Central memory CD8-positive, alpha-beta T cell (primary cell): ENCODE measurements around the gene TCF12.

Experiments used
- ATAC-seq: fragments of 150-1000 bp; cut with Tn5 transposase; replicated peaks from 2 replicates; pipeline ENCODE4 v1.10.0; 2022; ENCODE audit warnings: mild to moderate bottlenecking, moderate FRiP score, moderate number of reproducible peaks; ENCODE audit not compliant: poor library complexity, severe bottlenecking; ENCODE audit errors: extremely low read depth
- DNase-seq, 2 donors: peaks; one replicate each; pipeline ENCODE4 v3.0.0; 2021; ENCODE audit warnings: low spot score in 2 of 2
- H3K27ac Mint-ChIP-seq: one replicate; pipeline ENCODE4 v1.8.0; 2022; ENCODE audit warnings: low read depth, mild to moderate bottlenecking, moderate library complexity, mixed read lengths
- H3K27me3 Mint-ChIP-seq: one replicate; pipeline ENCODE4 v1.8.0; 2022; ENCODE audit warnings: mixed read lengths
- H3K36me3 Mint-ChIP-seq: one replicate; pipeline ENCODE4 v1.8.0; 2022; ENCODE audit warnings: mild to moderate bottlenecking, moderate library complexity, mixed read lengths; ENCODE audit not compliant: insufficient read depth
- H3K4me1 Mint-ChIP-seq: one replicate; pipeline ENCODE4 v1.8.0; 2022; ENCODE audit warnings: mixed read lengths
- H3K4me3 Mint-ChIP-seq: one replicate; pipeline ENCODE4 v1.8.0; 2022; ENCODE audit warnings: mild to moderate bottlenecking, moderate library complexity, mixed read lengths
- H3K9me3 Mint-ChIP-seq: one replicate; pipeline ENCODE4 v1.8.0; 2022; ENCODE audit warnings: mixed read lengths

Gene TCF12

DNA sequence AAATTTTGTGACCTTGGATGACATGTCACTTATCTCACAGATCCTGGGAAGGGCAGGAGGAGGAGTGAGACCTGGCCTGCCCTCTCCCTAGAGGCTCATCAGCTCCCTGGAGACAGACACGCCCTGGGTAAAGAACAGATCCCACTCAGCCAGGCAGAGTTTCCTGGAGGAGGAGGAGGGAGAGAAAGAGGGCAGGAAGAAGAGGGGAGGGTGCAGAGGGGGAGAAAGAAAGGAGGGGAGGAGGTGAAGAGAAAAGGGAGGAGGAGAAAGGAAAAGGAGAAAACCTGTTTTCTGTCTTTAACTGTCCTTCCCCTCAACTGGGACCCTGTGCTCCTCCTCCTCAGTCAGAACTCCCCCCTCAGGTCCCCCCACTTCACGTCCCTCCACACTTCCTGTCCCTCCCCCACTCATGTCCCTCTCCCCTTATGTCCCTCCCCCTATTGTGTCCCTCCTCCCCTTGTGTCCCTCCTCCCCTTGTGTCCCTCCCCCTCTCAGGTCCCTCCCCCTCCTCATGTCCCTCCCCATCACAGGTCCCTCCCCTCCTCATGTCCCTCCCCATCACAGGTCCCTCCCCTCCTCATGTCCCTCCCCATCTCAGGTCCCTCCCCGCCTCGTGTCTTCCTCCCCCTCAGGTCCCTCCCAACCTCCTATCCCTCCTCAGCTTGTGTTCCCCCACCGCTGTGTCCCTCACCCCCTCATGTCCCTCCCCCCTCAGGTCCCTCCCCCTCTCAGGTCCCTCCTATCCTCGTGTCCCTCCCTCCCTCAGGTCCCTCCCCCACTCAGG, 405.6 kb downstream of the TCF12 start:
- no peak for ATAC-seq
- H3K27me3 Mint-ChIP-seq: peaks cover 8% of the 10 kb centered on the region
- H3K4me1 Mint-ChIP-seq: no peaks in the 10 kb centered on the region
- H3K4me3 Mint-ChIP-seq: no peak overlapping the region
- no peak overlapping the region for H3K27ac Mint-ChIP-seq
- DNase-seq: no peak
- no peaks in the 10 kb centered on the region for H3K9me3 Mint-ChIP-seq
- no peaks in the 10 kb centered on the region for H3K36me3 Mint-ChIP-seq

- Mint-ChIP-seq H3K4me3 (no peak overlapping the region), H3K27ac (peak overlapping the region; percentile 61)
Observed at GRCh38 chr15:57324590-57324890, 406.1 kb downstream of the TCF12 start.

DNA sequence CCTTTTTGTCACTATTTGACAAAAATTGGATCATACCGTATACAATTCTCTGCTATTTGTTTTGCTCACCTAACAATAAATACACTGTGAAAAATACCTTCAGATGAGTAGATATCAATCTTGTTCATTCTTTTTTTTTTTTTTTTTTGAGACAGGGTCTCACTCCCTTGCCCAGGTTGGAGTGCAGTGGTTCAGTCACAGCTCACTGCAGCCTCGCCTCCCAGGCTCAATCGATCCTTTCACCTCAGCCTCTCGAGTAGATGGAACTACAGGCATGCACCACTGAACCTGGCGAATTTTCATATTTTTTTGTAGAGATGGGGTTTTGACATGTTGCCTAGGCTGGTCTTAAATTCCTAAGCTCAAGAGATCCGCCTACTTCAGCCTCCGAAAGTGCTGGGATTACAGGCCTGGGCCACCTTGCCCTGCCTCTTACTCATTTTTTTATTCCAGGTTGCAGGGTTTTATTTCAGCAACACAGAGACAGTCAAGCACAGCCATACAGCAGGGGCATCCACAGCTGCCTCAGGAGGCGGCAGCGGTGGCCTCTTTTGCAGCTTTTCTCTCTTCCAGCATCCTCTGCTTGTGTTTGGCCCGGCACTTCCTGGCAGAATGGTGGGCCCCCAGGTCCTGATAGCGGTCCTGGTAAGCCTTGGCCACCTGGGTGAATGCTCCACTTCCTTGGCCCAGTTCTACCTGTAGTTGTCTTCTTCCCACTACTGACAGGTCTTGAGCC, 406.7 kb downstream of the TCF12 start:
- Mint-ChIP-seq H3K4me1 (peaks cover 9% of the 10 kb centered on the region), H3K9me3 (no peaks in the 10 kb centered on the region), H3K27me3 (peaks cover 19% of the 10 kb centered on the region), H3K27ac (peak overlapping the region; percentile 61), H3K4me3 (no peak overlapping the region), H3K36me3 (no peaks in the 10 kb centered on the region)
- ATAC-seq (no peak), DNase-seq (no peak)

More at GRCh38 chr15:57324590-57324890, 406.1 kb downstream of the TCF12 start:
- H3K9me3 Mint-ChIP-seq: no peaks in the 10 kb centered on the region
- DNase-seq (no peak), ATAC-seq (no peak)
- peaks cover 14% of the 10 kb centered on the region for H3K27me3 Mint-ChIP-seq
- peaks cover 3% of the 10 kb centered on the region for H3K4me1 Mint-ChIP-seq
- no peaks in the 10 kb centered on the region for H3K36me3 Mint-ChIP-seq

DNA sequence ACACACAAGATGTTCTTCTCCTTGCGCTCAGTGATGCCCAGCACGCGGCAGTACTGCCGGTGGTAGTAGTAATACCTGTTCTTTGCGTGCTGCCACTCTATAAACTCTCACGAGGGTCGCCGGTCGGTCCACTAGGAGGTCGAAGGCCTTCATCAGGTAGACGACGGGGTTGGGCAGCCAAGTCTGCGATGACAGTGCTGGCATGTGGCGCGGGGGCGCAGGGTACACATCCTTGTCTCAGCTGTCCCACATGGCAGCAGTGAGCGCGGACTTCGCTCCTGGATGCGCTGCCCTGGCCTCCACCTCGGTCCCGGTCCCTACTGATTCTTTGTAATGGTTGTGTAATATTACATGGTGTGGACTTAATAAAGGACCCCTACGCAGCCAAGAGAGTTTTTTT, 407.8 kb downstream of the TCF12 start:
- Mint-ChIP-seq H3K4me3 (no peak overlapping the region), H3K9me3 (no peaks in the 10 kb centered on the region), H3K27me3 (peaks cover 26% of the 10 kb centered on the region), H3K4me1 (peaks cover 13% of the 10 kb centered on the region), H3K36me3 (peaks cover 2% of the 10 kb centered on the region), H3K27ac (no peak overlapping the region)
- ATAC-seq: no peak
- no peak for DNase-seq

DNA sequence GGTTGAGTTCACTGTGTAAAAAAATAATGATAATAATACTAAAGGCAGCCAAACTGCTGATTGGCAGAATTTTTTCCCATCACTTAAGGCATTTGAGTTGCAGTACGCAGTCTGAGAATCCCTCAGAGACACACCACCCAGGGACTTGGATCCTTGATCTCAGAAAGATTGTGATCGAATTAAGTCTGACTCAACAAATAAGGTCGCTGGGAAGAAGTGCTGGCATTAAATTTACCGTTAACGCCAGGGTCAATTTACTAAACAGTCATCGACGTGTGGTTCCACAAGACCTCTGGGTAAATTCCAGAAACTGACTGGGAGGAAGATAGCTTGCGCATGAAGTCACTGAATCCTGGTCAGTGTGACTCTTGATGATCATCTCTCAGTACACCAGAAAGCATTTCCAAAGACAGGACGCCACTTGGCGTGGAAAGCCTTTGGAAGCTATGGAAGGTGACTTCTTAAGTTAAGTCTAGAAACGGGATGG, 409.6 kb downstream of the TCF12 start:
- Mint-ChIP-seq H3K4me3 (no peak overlapping the region), H3K36me3 (peaks cover 2% of the 10 kb centered on the region), H3K4me1 (peaks cover 13% of the 10 kb centered on the region), H3K9me3 (no peaks in the 10 kb centered on the region), H3K27ac (no peak overlapping the region), H3K27me3 (peaks cover 39% of the 10 kb centered on the region)
- no peak for DNase-seq
- ATAC-seq: no peak

GRCh38 chr15:57328479-57328878, 410.0 kb downstream of the TCF12 start:
- Mint-ChIP-seq H3K4me3 (no peak overlapping the region), H3K9me3 (no peaks in the 10 kb centered on the region), H3K4me1 (peaks cover 13% of the 10 kb centered on the region), H3K27me3 (peaks cover 43% of the 10 kb centered on the region), H3K36me3 (peaks cover 2% of the 10 kb centered on the region), H3K27ac (no peak overlapping the region)
- no peak for DNase-seq
- no peak for ATAC-seq

DNA sequence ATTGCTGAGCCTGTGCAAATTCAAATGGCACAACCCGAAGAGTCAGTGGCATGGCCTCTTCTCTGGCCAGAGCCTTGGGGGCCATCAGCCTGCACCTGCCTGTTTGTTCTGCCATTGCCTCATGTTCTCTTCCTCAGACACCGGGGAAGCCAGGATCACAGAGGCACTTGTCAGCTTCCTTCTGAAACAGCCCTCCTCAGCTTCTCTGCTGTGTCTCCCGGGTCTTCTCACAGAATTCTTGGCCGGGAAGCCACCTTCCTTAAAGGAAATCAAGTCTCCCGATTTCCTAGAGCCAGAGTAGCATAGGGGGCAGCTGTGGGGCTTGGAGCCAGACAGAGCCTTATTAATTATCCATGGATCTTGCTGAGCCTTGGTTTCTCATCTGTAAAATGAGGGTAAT, 410.5 kb downstream of the TCF12 start:
- no peaks in the 10 kb centered on the region for H3K9me3 Mint-ChIP-seq
- peaks cover 2% of the 10 kb centered on the region for H3K36me3 Mint-ChIP-seq
- H3K27me3 Mint-ChIP-seq: peaks cover 46% of the 10 kb centered on the region
- H3K27ac Mint-ChIP-seq: no peak overlapping the region
- peaks cover 13% of the 10 kb centered on the region for H3K4me1 Mint-ChIP-seq
- H3K4me3 Mint-ChIP-seq: no peak overlapping the region
- ATAC-seq (no peak), DNase-seq (no peak)

DNA sequence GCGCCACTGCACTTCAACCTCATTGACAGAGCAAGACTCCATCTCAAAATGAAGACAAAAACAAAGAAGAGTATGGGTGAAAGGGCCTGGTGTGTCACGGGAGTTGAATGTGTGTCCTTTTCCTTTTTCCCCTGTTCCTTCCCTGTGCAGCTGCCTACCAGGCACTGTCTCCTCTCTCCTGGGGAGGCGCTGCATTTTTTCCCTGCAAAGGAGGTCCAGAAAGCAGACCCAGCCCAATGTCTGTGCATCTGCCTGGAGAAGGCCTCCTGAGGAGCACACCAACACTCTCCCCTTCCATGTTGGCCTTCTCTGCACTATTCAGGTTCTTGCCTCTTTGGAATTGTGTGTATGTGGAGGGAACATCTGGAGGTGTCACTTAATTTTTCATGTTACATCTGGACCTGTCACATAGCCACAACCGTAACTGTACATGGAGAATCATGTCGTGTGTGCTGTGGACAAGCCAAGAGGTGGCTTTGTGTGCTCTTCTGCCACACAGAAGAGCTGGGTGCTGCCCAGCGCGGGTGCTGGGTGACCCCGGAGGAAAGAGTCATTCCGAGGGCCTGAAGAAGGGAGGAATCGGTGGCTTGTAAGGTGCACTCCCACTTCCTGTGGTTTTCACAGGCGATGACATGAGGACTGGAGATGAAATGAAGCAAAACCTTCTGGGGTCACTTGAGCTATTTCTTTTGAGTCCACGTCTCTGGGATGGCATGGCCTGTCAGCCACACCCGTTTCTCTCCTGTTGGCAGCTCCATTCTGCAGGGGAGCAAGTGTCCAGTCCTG, 411.3 kb downstream of the TCF12 start:
- DNase-seq (no peak), ATAC-seq (no peak)
- Mint-ChIP-seq H3K27ac (no peak overlapping the region), H3K36me3 (peaks cover 2% of the 10 kb centered on the region), H3K9me3 (no peaks in the 10 kb centered on the region), H3K27me3 (peaks cover 55% of the 10 kb centered on the region), H3K4me3 (no peak overlapping the region), H3K4me1 (peaks cover 18% of the 10 kb centered on the region)

- Mint-ChIP-seq H3K27me3 (peaks cover 63% of the 10 kb centered on the region), H3K36me3 (peaks cover 2% of the 10 kb centered on the region), H3K9me3 (no peaks in the 10 kb centered on the region), H3K4me1 (peaks cover 18% of the 10 kb centered on the region), H3K27ac (no peak overlapping the region), H3K4me3 (no peak overlapping the region)
- ATAC-seq (no peak), DNase-seq (no peak)
Observed at GRCh38 chr15:57330619-57331340, 412.3 kb downstream of the TCF12 start.

DNA sequence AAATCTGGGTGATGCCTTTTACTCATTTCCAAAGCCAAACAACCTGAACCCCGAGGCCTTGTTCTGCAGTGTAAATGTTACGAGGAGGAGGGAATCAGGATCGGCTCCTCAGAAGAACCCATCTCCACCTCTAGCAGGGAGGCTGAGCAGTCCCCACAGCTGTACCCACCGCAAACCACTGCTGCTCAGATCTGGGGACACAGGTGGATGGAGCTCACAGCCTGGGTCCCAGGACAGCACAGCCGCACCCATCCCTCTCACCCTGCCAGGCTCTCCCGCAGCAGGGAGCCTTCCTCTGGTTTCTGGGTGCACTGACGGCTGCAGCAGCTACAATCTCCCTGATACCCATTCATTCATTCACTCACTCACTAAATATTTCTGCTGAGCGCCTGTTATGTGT, 413.9 kb downstream of the TCF12 start:
- Mint-ChIP-seq H3K4me3 (no peak overlapping the region), H3K27me3 (peaks cover 75% of the 10 kb centered on the region), H3K4me1 (peaks cover 18% of the 10 kb centered on the region), H3K27ac (no peak overlapping the region), H3K9me3 (no peaks in the 10 kb centered on the region), H3K36me3 (peaks cover 2% of the 10 kb centered on the region)
- no peak for ATAC-seq
- DNase-seq: no peak

- no peaks in the 10 kb centered on the region for H3K9me3 Mint-ChIP-seq
- H3K27ac Mint-ChIP-seq: no peak overlapping the region
- H3K27me3 Mint-ChIP-seq: peaks cover 84% of the 10 kb centered on the region
- DNase-seq (no peak), ATAC-seq (no peak)
- no peak overlapping the region for H3K4me3 Mint-ChIP-seq
- H3K36me3 Mint-ChIP-seq: peaks cover 2% of the 10 kb centered on the region
- H3K4me1 Mint-ChIP-seq: peaks cover 18% of the 10 kb centered on the region
Observed at GRCh38 chr15:57333487-57333886, 415.0 kb downstream of the TCF12 start.

DNA sequence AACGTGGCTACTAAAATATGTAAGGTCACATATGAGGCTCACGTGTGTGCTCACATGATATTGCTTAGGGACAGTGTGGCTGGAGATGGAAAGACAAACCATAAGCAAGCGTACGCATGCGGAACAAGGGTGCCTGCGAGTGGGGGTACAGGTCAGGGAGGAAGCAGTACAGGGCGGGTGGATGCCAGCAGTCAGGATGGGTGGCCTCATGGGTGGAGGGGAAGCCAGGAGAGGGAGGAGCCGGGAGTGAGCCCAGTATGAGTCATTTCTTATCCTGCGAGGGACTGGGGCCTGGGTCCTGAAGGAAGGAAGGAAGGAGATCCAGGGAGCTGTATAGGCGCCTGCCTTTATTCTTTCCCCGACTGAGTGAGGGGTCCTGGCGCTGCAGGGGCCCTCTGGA, 415.8 kb downstream of the TCF12 start:
- no peak overlapping the region for H3K27ac Mint-ChIP-seq
- H3K36me3 Mint-ChIP-seq: peaks cover 2% of the 10 kb centered on the region
- H3K27me3 Mint-ChIP-seq: peaks cover 84% of the 10 kb centered on the region
- H3K4me3 Mint-ChIP-seq: no peak overlapping the region
- DNase-seq (no peak), ATAC-seq (no peak)
- peaks cover 18% of the 10 kb centered on the region for H3K4me1 Mint-ChIP-seq
- no peaks in the 10 kb centered on the region for H3K9me3 Mint-ChIP-seq
